GM23338 (cell line): ENCODE data around the gene MVB12B. TPM values are rescaled to one million over a fixed set of nuclear protein-coding genes. Genes with fewer than 3 reads are reported as not detected.

ENCODE experiments used
- ATAC-seq: fragments of 200-7000 bp; cut with Tn5 transposase; 3 replicates; pipeline ENCODE4 v1.9.1; 2020
- DNase-seq: peaks from one replicate; pipeline ENCODE4 v3.0.0-alpha.2; 2015; ENCODE audit warnings: low spot score
- H2AFZ ChIP-seq: fragments of 200-600 bp; sonication (generic); 2 replicates; pipeline ENCODE4 v1.8.0; 2016; ENCODE audit warnings: antibody characterized with exemption, mild to moderate bottlenecking, moderate library complexity
- H3F3A ChIP-seq: fragments of 200-600 bp; sonication (generic); replicated peaks from 2 replicates; pipeline ENCODE4 v1.8.0; 2017; ENCODE audit warnings: antibody characterized with exemption, mixed run types, low read depth
- H3K27ac ChIP-seq: fragments of 200-600 bp; sonication (generic); 2 replicates; pipeline ENCODE4 v1.6.1; 2016; ENCODE audit warnings: low read depth
- H3K27me3 ChIP-seq: fragments of 200-600 bp; sonication (generic); 2 replicates; pipeline ENCODE4 v1.8.0; 2016; ENCODE audit warnings: mild to moderate bottlenecking, mixed run types, moderate library complexity; ENCODE audit not compliant: insufficient read depth
- H3K36me3 ChIP-seq: fragments of 200-600 bp; sonication (generic); 2 replicates; pipeline ENCODE4 v1.8.0; 2016; ENCODE audit warnings: mild to moderate bottlenecking; ENCODE audit not compliant: insufficient read depth
- H3K4me1 ChIP-seq: fragments of 200-600 bp; sonication (generic); 2 replicates; pipeline ENCODE4 v1.8.0; 2016; ENCODE audit warnings: mild to moderate bottlenecking, moderate library complexity; ENCODE audit not compliant: insufficient read depth
- H3K4me2 ChIP-seq: fragments of 200-600 bp; sonication (generic); 2 replicates; pipeline ENCODE4 v1.7.1; 2017; ENCODE audit warnings: mixed run types
- H3K4me3 ChIP-seq: fragments of 200-600 bp; sonication (generic); 2 replicates; pipeline ENCODE4 v1.6.1; 2016; ENCODE audit warnings: mixed run types
- H3K79me2 ChIP-seq: fragments of 200-600 bp; sonication (generic); replicated peaks from 2 replicates; pipeline ENCODE4 v1.8.0; 2017; ENCODE audit warnings: mild to moderate bottlenecking; ENCODE audit not compliant: insufficient read depth
- H3K9me2 ChIP-seq: fragments of 200-600 bp; sonication (generic); 2 replicates; pipeline ENCODE4 v1.8.0; 2017; ENCODE audit not compliant: insufficient read depth
- H4K20me1 ChIP-seq: fragments of 200-600 bp; sonication (generic); replicated peaks from 2 replicates; pipeline ENCODE4 v1.8.0; 2017; ENCODE audit warnings: mild to moderate bottlenecking; ENCODE audit not compliant: insufficient read depth
- H3K27ac Mint-ChIP-seq: 2 replicates; pipeline ENCODE4 v1.8.0; 2020; ENCODE audit warnings: inconsistent platforms, mild to moderate bottlenecking, moderate library complexity, mixed read lengths
- H3K27me3 Mint-ChIP-seq: 3 replicates; pipeline ENCODE4 v1.8.0; 2022; ENCODE audit warnings: low read depth, mild to moderate bottlenecking, moderate library complexity, mixed read lengths, inconsistent platforms; ENCODE audit not compliant: insufficient read depth, poor library complexity
- H3K36me3 Mint-ChIP-seq: 3 replicates; pipeline ENCODE4 v1.8.0; 2021; ENCODE audit warnings: low read depth, mild to moderate bottlenecking, inconsistent platforms, moderate library complexity, mixed read lengths
- H3K4me1 Mint-ChIP-seq: 3 replicates; pipeline ENCODE4 v1.8.0; 2020; ENCODE audit warnings: mild to moderate bottlenecking, inconsistent platforms, mixed read lengths
- H3K4me3 Mint-ChIP-seq: 3 replicates; pipeline ENCODE4 v1.8.0; 2021; ENCODE audit warnings: moderate library complexity, mild to moderate bottlenecking, inconsistent platforms, mixed read lengths
- H3K9me3 Mint-ChIP-seq: 3 replicates; pipeline ENCODE4 v1.8.0; 2020; ENCODE audit warnings: moderate library complexity, mild to moderate bottlenecking, inconsistent platforms, mixed read lengths
- CREB1 ChIP-seq: fragments of 250-450 bp; sonication (Bioruptor Pico); IDR thresholded peaks from 2 replicates; pipeline ENCODE4 v1.5.0; 2020; ENCODE audit warnings: low read depth, mild to moderate bottlenecking, moderate library complexity
- ETS1 ChIP-seq: IDR thresholded peaks from 2 replicates; pipeline ENCODE4 v1.6.1; 2016; ENCODE audit warnings: antibody characterized with exemption
- EZH2phosphoT487 ChIP-seq: fragments of 200-600 bp; sonication (generic); IDR thresholded peaks from one replicate; pipeline ENCODE4 v1.8.1; 2018; ENCODE audit warnings: antibody characterized with exemption; ENCODE audit not compliant: unreplicated experiment
- JUNB ChIP-seq: IDR thresholded peaks from one replicate; pipeline ENCODE4 v1.6.1; 2016; ENCODE audit warnings: antibody characterized with exemption; ENCODE audit not compliant: unreplicated experiment
- NANOG ChIP-seq: IDR thresholded peaks from 2 replicates; pipeline ENCODE4 v1.6.1; 2016; ENCODE audit warnings: antibody characterized with exemption, borderline replicate concordance
- POLR2AphosphoS5 ChIP-seq: IDR thresholded peaks from 2 replicates; pipeline ENCODE4 v1.6.1; 2016; ENCODE audit warnings: antibody characterized with exemption, low read depth
- REST ChIP-seq: IDR thresholded peaks from one replicate; pipeline ENCODE4 v1.6.1; 2018; ENCODE audit warnings: antibody characterized with exemption; ENCODE audit not compliant: unreplicated experiment
- STAT1 ChIP-seq: IDR thresholded peaks from one replicate; pipeline ENCODE4 v1.6.1; 2016; ENCODE audit warnings: antibody characterized with exemption; ENCODE audit not compliant: unreplicated experiment
- ZNF331 ChIP-seq: fragments of 250-450 bp; sonication (Bioruptor Pico); IDR thresholded peaks from 2 replicates; pipeline ENCODE4 v1.5.0; 2020; ENCODE audit warnings: low read depth, mild to moderate bottlenecking, moderate library complexity
- ZNF462 ChIP-seq: fragments of 250-450 bp; sonication (Bioruptor Pico); IDR thresholded peaks from 2 replicates; pipeline ENCODE4 v1.5.0; 2020; ENCODE audit warnings: mild to moderate bottlenecking, moderate library complexity
- polyA plus RNA-seq: library from polyadenylated mRNA; unstranded; fragments of >200 nt; fragmentation: Nextera tagmentation; extraction: Ambion mirVana; gene quantifications from 2 replicates; pipeline ENCODE4 v1.2.1, GENCODE V29; 2016
- total RNA-seq: library from RNA; depleted of rRNA; stranded (reverse); fragments of >200 nt; shearing (Covaris generic); gene quantifications from 2 replicates; pipeline ENCODE4 v1.2.3, GENCODE V29; 2014

The MVB12B gene
- total and polyA plus RNA-seq, 2 experiments from 2014 or later, result 1.9 to 6.6 TPM

GRCh38 chr9:126518763-126519162 lies 192.1 kb downstream of the MVB12B start:
- peaks cover 18% of the 10 kb centered on the region for H3K4me1 ChIP-seq
- peaks cover 10% of the 10 kb centered on the region for H3K27me3 ChIP-seq
- DNase-seq (no peak), ATAC-seq (no peak)
- H3F3A ChIP-seq, result 0 out of 2 replicates have a peak, but pooled peaks cover 5% of the 10 kb centered on the region
- H4K20me1 ChIP-seq, result no peaks in the 10 kb centered on the region
- Mint-ChIP-seq H3K27me3 (peaks cover 14% of the 10 kb centered on the region), H3K4me1 (peaks cover 41% of the 10 kb centered on the region), H3K27ac (no peak overlapping the region), H3K9me3 (no peaks in the 10 kb centered on the region; the same call in 2 of the 3 replicates), H3K4me3 (no peak overlapping the region), H3K36me3 (no peaks in the 10 kb centered on the region)
- no peak overlapping the region for H3K27ac ChIP-seq
- no peak overlapping the region for H3K4me3 ChIP-seq
- H2AFZ ChIP-seq, result no peak overlapping the region
- no peak overlapping the region for H3K4me2 ChIP-seq
- no peaks in the 10 kb centered on the region for H3K36me3 ChIP-seq
- TF ChIP-seq ETS1 (no peak), POLR2AphosphoS5 (no peak), REST (no peak), NANOG (no peak), STAT1 (no peak), JUNB (no peak)
- no peaks in the 10 kb centered on the region for H3K79me2 ChIP-seq
- H3K9me2 ChIP-seq, result no peaks in the 10 kb centered on the region

GRCh38 chr9:126519660-126520420 lies 193.2 kb downstream of the MVB12B start:
- peaks cover 14% of the 10 kb centered on the region for H3K27me3 Mint-ChIP-seq
- peaks cover 6% of the 10 kb centered on the region for H3K27me3 ChIP-seq
- no peak for DNase-seq

More at GRCh38 chr9:126519660-126520420, 193.2 kb downstream of the MVB12B start:
- Mint-ChIP-seq H3K4me3 (no peak overlapping the region), H3K36me3 (no peaks in the 10 kb centered on the region), H3K9me3 (no peaks in the 10 kb centered on the region; the same call in 2 of the 3 replicates), H3K27ac (no peak overlapping the region), H3K4me1 (peaks cover 43% of the 10 kb centered on the region)
- Histone ChIP-seq H3K4me1 (peaks cover 18% of the 10 kb centered on the region), H4K20me1 (no peaks in the 10 kb centered on the region), H3K27ac (no peak overlapping the region), H3K79me2 (no peaks in the 10 kb centered on the region), H3K9me2 (no peaks in the 10 kb centered on the region), H3K4me3 (no peak overlapping the region), H2AFZ (peak overlapping the region; percentile 81), H3F3A (0 out of 2 replicates have a peak, but pooled peaks cover 5% of the 10 kb centered on the region), H3K4me2 (no peak overlapping the region), H3K36me3 (no peaks in the 10 kb centered on the region)
- ATAC-seq, result peak; percentile 10; the same call in 1 of the 3 replicates
- TF ChIP-seq JUNB (no peak), EZH2phosphoT487 (no peak), CREB1 (CRISPR knock-in tag) (no peak), POLR2AphosphoS5 (no peak), ZNF462 (CRISPR knock-in tag) (no peak), ZNF331 (CRISPR knock-in tag) (no peak)
